Left cardiac atrium (tissue), 4 donors: ENCODE measurements around the gene CAPN9. TPM values are rescaled to one million over a fixed set of nuclear protein-coding genes. Genes with fewer than 3 reads are reported as not detected.
"Not testable (repeated sequence)": the region's sequence is repeated elsewhere in the genome, so short reads cannot be mapped to it uniquely, and the experiment has no call there.

Experiments
- ATAC-seq, 2 donors: fragments of 200-7000 bp; cut with Tn5 transposase; one replicate each; pipeline ENCODE4 v1.9.1; 2020; ENCODE audit warnings: mild to moderate bottlenecking in 2 of 2, moderate library complexity in 2 of 2
- DNase-seq: peaks from one replicate; pipeline ENCODE4 v3.0.0-alpha.2; 2020
- intact Hi-C, 2 donors: fragments of 100-400 bp; cut with DNase I; formaldehyde crosslinking; loops; one replicate each; pipeline versions ENCODE4 v1.14.1 to v1.15.1; 2022 to 2023
- total RNA-seq, 2 donors: library from RNA; stranded (reverse); fragmentation: NEBNext Ultra II Directional; extraction: Animal tissue kit (Norgen Biotek cat#: 25700); gene quantifications; one replicate each; pipeline ENCODE4 v1.2.1, GENCODE V29; 2021
- donor health status: DM: no; HTN: yes; CAD: no.
- donor health status: DM: no; HTN: yes; CAD: no; lungs with severe emphysema.
- donor health status: DM: yes; HTN: yes; CAD: no.
- donor health status: Dilated cardiomyopathy.

Gene CAPN9
- total RNA-seq, 2 donors from 2014 or later, result 0.18 to 0.24 TPM

GRCh38 chr1:230760360-230760827 is 13.2 kb downstream of the CAPN9 start:
- DNase-seq, result no peak
- peak; percentile 28 to 78 for ATAC-seq
- intact Hi-C loops, result no loop called here

DNA sequence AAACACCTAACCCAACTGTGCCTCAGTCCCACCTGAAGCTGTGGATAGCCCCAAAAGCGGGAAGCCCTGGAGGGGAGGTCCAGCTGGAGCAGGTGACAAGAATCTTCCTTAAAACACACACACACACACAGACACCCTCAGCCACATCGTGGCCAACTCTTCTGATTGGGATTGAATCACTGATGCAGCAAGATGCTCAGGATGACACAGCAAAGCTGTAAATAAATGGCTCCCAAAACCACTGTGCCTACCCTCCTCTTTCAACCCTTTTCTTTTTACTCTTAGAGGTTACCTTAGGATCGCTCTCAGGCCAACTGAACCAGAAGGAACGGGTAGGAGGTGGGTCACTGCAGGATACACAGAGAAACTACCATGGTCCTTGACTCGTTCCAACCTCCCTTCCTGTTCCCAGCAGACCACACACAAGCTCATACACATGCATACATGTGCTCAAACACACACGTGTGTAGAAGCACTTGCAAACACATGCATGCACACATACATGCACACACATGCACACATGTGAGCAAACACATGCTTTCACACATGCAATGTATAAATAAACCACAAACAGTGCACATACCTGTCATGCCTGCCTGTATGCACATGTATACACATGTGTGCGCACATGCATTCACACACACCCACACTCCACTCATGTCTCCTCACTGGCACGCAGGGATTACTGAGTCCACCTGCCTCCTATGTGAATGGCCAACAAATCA is 14.4 kb downstream of the CAPN9 start:
- ATAC-seq, result no peak
- intact Hi-C loops, result no loop called here
- DNase-seq, result no peak

- intact Hi-C loops, result no loop called here
- DNase-seq, result no peak
- no peak for ATAC-seq
These were observed 16.9 kb downstream of the CAPN9 start for GRCh38 chr1:230763927-230764591.

DNA sequence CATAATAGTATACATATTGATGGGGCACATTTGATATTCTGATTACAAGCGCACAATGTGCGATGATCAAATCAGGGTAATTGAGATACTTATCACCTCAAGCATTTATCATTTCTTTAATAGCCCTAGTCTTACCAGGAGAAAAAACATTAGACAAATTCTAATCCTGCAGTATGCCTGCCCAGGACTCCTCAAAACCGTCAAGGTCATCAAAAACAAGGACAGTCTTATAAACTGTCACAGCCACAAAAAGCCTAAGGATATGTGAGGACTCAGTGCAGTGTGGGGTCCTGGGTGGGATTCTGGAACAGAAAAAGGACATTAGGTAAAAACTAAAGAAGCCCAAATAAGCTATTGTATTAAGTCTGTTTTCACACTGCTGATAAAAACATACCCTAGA is 19.1 kb downstream of the CAPN9 start:
- intact Hi-C loops, result no loop called here
- ATAC-seq, result no peak
- no peak for DNase-seq

GRCh38 chr1:230767859-230768612 is 20.8 kb downstream of the CAPN9 start:
- ATAC-seq, intact Hi-C loops: not testable (repeated sequence)

GRCh38 chr1:230768903-230769570 is 21.8 kb downstream of the CAPN9 start:
- intact Hi-C loops, result no loop called here
- ATAC-seq (peak in 1 of 2 donors; percentile 9), DNase-seq (no peak)

More at GRCh38 chr1:230767859-230768612, 20.8 kb downstream of the CAPN9 start:
- DNase-seq, result not testable (repeated sequence)

- ATAC-seq, result no peak
- intact Hi-C loops, result loop anchor here (5.0 kb wide), 1 partner anchor 128 kb away; the partner anchor contains the start of gene COG2 (in 2 of the 2)
These were observed 23.1 kb downstream of the CAPN9 start for GRCh38 chr1:230770317-230770716.

GRCh38 chr1:230771773-230772354 is 24.7 kb downstream of the CAPN9 start:
- ATAC-seq, result peak; percentile 21 to 24
- DNase-seq, result no peak
- intact Hi-C loops, result loop anchor here (2.0 to 5.0 kb wide), 2 partner anchors 59 to 130 kb away; partner anchors contain the start of gene COG2 (in 2 of the 2)

More at GRCh38 chr1:230770317-230770716, 23.1 kb downstream of the CAPN9 start:
- no peak for DNase-seq

- peak; percentile 89 to 92 for ATAC-seq
- peak; percentile 69 for DNase-seq
- intact Hi-C loops, result loop anchor here (2.0 to 5.0 kb wide), 2 partner anchors 60 to 130 kb away; partner anchors contain the start of gene COG2 (in 2 of the 2)
These were observed 25.5 kb downstream of the CAPN9 start for GRCh38 chr1:230772457-230773395.

DNA sequence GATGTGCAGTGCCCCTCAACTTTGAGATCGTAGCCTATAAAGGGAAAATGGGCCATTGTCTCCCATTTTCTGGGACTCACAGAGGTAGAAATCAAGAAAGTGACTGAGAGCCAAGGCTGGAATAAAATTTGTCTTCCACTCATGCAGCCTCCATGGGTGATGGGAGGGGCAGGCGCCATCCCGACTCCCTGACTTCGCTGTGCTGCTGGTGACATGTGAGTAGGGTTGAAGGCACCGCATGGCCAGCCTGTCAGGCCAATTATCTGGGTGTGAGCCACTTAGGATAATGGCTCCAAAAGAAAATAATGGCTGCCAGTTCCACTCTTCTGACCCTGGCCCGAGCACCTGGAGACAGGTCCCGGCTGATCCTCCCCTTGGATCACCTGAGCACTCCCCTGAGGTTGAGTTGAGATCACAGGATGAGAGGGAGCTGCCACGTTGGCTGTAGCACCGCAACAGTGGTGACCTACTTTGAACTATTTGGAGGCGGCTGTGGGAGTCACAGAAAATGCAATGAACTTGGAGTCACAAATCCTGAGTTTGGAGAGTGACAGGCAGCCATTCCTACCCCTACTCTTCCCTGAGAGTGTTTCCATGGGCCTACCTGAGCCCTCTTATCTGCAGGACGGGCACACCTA is 26.3 kb downstream of the CAPN9 start:
- ATAC-seq, result peak; percentile 3 to 7
- intact Hi-C loops, result loop anchor here (2.0 to 5.0 kb wide), 2 partner anchors 61 to 131 kb away; partner anchors contain the start of gene COG2 (in 2 of the 2)
- no peak for DNase-seq

DNA sequence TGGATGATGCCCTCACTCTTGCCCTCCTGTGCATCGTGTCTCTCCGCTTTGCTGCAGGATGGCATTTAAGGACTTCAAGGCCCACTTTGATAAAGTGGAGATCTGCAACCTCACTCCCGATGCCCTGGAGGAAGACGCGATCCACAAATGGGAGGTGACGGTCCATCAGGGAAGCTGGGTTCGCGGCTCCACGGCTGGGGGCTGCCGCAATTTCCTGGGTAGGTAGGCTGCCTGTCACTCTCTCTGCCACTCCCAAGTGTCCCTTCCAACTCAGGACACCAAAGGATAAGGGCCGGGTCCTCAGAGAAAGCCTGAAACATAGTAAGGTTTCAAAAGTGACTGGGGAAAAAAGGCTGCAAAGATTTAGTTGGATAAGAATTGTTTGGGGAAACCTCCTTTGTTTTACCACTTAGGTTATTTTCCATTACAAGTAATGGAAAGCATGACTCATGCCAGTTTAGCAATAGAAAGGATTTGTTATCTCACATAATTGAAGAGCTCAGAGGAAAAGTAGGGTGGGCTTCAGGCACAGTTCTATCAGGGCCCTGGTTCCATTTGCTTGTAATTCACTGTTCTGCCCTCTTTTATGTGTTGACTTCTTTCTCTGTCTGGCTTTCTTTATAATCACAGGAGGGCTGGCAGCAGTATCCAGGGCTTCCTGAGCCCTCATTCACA is 31.9 kb downstream of the CAPN9 start:
- intact Hi-C loops, result no loop called here
- ATAC-seq (no peak), DNase-seq (no peak)

- no peak for ATAC-seq
- intact Hi-C loops, result loop anchor here in 1 of 2 donors (10.0 kb wide), 1 partner anchor 424 kb away; no protein-coding TSS in a partner anchor
- DNase-seq, result no peak
These were observed 33.9 kb downstream of the CAPN9 start for GRCh38 chr1:230781131-230781530.

GRCh38 chr1:230781594-230781993 is 34.4 kb downstream of the CAPN9 start:
- intact Hi-C loops, result loop anchor here in 1 of 2 donors (10.0 kb wide), 1 partner anchor 423 kb away; no protein-coding TSS in a partner anchor
- DNase-seq (no peak), ATAC-seq (no peak)

GRCh38 chr1:230784163-230784562 is 37.0 kb downstream of the CAPN9 start:
- ATAC-seq, result no peak
- DNase-seq, result no peak
- intact Hi-C loops, result loop anchor here in 1 of 2 donors (10.0 kb wide), 1 partner anchor 421 kb away; no protein-coding TSS in a partner anchor

- ATAC-seq, result no peak
- intact Hi-C loops, result loop anchor here in 1 of 2 donors (10.0 kb wide), 1 partner anchor 419 kb away; no protein-coding TSS in a partner anchor
- no peak for DNase-seq
These were observed 38.6 kb downstream of the CAPN9 start for GRCh38 chr1:230785636-230786384.
